IPS-18c (cell line): ENCODE data around the gene ZNFX1.
"Not testable (repeated sequence)": the region's sequence is repeated elsewhere in the genome, so short reads cannot be mapped to it uniquely, and the experiment has no call there.

Experiments
- H3K4me3 ChIP-seq: 2 replicates; pipeline ENCODE4 v1.7.0; 2013; ENCODE audit warnings: low read depth, mild to moderate bottlenecking, low read length, moderate library complexity; ENCODE audit not compliant: insufficient read depth
- H3K9me3 ChIP-seq: one replicate; pipeline ENCODE4 v1.6.1; 2013; ENCODE audit warnings: mild to moderate bottlenecking, low read length, moderate library complexity; ENCODE audit not compliant: control insufficient read depth, insufficient read depth

ZNFX1 gene

GRCh38 chr20:49278036-49278817 is at the start of gene ZNFX1:
TSS of gene ZNFX1 (minus strand) at chr20:49278057. CDS start at chr20:49275839, 2,218 bp downstream.
- H3K4me3 ChIP-seq, result peak within 1 kb of the TSS; percentile 97
- H3K9me3 ChIP-seq, result peaks cover 5% of the 10 kb centered on the region

- H3K9me3 ChIP-seq, result peaks cover 2% of the 10 kb centered on the region
- no peak overlapping the region for H3K4me3 ChIP-seq
Measured at GRCh38 chr20:49326026-49326425, 48.2 kb upstream of the ZNFX1 start.

GRCh38 chr20:49324306-49324705 is 46.4 kb upstream of the ZNFX1 start:
- no peak overlapping the region for H3K4me3 ChIP-seq

GRCh38 chr20:49323622-49324238 is 45.9 kb upstream of the ZNFX1 start:
- Histone ChIP-seq H3K9me3 (peaks cover 2% of the 10 kb centered on the region), H3K4me3 (no peak overlapping the region)

More at GRCh38 chr20:49324306-49324705, 46.4 kb upstream of the ZNFX1 start:
- H3K9me3 ChIP-seq, result peaks cover 2% of the 10 kb centered on the region

GRCh38 chr20:49320460-49320859 is 42.6 kb upstream of the ZNFX1 start:
- H3K4me3 ChIP-seq, result no peak overlapping the region
- peaks cover 4% of the 10 kb centered on the region for H3K9me3 ChIP-seq

- peaks cover 4% of the 10 kb centered on the region for H3K9me3 ChIP-seq
- H3K4me3 ChIP-seq, result peak overlapping the region; percentile 63
Measured at GRCh38 chr20:49319208-49319809, 41.5 kb upstream of the ZNFX1 start.

- peak overlapping the region; percentile 63 for H3K4me3 ChIP-seq
Measured at GRCh38 chr20:49318430-49319207, 40.8 kb upstream of the ZNFX1 start.

GRCh38 chr20:49318091-49318429 is 40.2 kb upstream of the ZNFX1 start:
- H3K9me3 ChIP-seq, result peaks cover 4% of the 10 kb centered on the region
- H3K4me3 ChIP-seq, result peak overlapping the region; percentile 63

More at GRCh38 chr20:49318430-49319207, 40.8 kb upstream of the ZNFX1 start:
- peaks cover 4% of the 10 kb centered on the region for H3K9me3 ChIP-seq

GRCh38 chr20:49316704-49317103 is 38.8 kb upstream of the ZNFX1 start:
- Histone ChIP-seq H3K4me3 (no peak overlapping the region), H3K9me3 (peaks cover 4% of the 10 kb centered on the region)

GRCh38 chr20:49315580-49315979 is 37.7 kb upstream of the ZNFX1 start:
- Histone ChIP-seq H3K9me3 (peaks cover 4% of the 10 kb centered on the region), H3K4me3 (no peak overlapping the region)

GRCh38 chr20:49314052-49314451 is 36.2 kb upstream of the ZNFX1 start:
- H3K9me3 ChIP-seq, H3K4me3 ChIP-seq: not testable (repeated sequence)

- H3K4me3 ChIP-seq, result no peak overlapping the region
- H3K9me3 ChIP-seq, result peaks cover 3% of the 10 kb centered on the region
Measured at GRCh38 chr20:49313283-49313682, 35.4 kb upstream of the ZNFX1 start.

- H3K9me3 ChIP-seq, result no peaks in the 10 kb centered on the region
- H3K4me3 ChIP-seq, result no peak overlapping the region
Measured at GRCh38 chr20:49312661-49313060, 34.8 kb upstream of the ZNFX1 start.

GRCh38 chr20:49310705-49311104 is 32.8 kb upstream of the ZNFX1 start:
- no peaks in the 10 kb centered on the region for H3K9me3 ChIP-seq
- H3K4me3 ChIP-seq, result no peak overlapping the region

GRCh38 chr20:49308875-49309274 is 31.0 kb upstream of the ZNFX1 start:
- H3K4me3 ChIP-seq, result no peak overlapping the region
- no peaks in the 10 kb centered on the region for H3K9me3 ChIP-seq

GRCh38 chr20:49306903-49307620 is 29.2 kb upstream of the ZNFX1 start:
- H3K9me3 ChIP-seq, result no peaks in the 10 kb centered on the region

GRCh38 chr20:49303065-49303552 is 25.3 kb upstream of the ZNFX1 start:
- Histone ChIP-seq H3K9me3 (no peaks in the 10 kb centered on the region), H3K4me3 (no peak overlapping the region)

More at GRCh38 chr20:49306903-49307620, 29.2 kb upstream of the ZNFX1 start:
- no peak overlapping the region for H3K4me3 ChIP-seq
